Keratinocyte (primary cell): ENCODE measurements around the gene ASXL2.

ENCODE experiments used
- EZH2 ChIP-seq: IDR thresholded peaks from one replicate; pipeline ENCODE4 v1.6.1; 2012; ENCODE audit warnings: inconsistent platforms, mild to moderate bottlenecking, low read length, moderate library complexity
- TF ChIP-seq, protein P1 (sequence below), 3 experiments: IDR thresholded peaks in 1 of 3; conservative IDR thresholded peaks in 1 of 3; optimal IDR thresholded peaks in 1 of 3; 2 replicates in 2 of 3; 3 replicates in 1 of 3; pipeline versions ENCODE3 to v1.5.1; 2011; ENCODE audit warnings: low read length in 3 of 3, mild to moderate bottlenecking in 3 of 3, moderate library complexity in 2 of 3, control low read depth in 1 of 3, inconsistent platforms in 1 of 3; ENCODE audit not compliant: insufficient read depth in 2 of 3; ENCODE audit errors: extremely low read depth in 1 of 3

DNA sequence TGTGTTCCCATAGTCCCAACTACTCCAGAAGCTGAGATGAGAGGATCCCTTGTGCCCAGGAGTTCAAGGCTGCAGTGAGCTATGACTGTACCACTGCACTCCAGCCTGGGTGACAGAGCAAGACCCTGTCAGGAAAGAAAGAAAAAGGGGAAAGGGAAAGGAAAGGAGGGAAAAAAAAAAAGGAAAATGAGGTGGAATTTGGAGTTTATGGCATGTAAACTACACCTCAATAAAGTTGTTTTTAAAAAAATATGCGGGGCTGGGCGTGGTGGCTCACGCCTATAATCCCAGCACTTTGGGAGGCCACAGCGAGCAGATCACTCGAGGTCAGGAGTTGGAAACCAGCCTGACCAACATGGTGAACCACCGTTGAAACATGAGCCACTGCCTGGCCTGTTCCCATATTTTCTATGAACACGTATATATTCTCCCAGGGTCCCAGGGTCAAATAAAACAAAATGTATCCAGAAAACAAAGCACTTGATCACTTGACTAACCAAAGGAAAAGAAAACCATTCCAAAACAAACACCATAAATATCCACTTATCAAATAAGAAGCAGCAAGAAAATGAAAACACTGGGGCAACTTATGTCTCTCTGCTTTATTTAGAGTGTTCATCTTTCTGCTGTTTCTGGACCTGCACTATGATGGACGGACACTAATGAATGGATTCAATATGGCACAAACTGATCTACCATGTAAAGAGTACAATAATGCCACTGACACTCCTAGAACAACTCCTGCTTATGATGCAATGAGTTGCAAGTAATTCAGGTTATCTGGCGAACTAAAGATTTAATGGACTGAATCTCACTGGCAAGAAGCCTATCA lies 56.8 kb downstream of the ASXL2 start:
- no peak for TF ChIP-seq EZH2
- TF ChIP-seq, protein P1, sequence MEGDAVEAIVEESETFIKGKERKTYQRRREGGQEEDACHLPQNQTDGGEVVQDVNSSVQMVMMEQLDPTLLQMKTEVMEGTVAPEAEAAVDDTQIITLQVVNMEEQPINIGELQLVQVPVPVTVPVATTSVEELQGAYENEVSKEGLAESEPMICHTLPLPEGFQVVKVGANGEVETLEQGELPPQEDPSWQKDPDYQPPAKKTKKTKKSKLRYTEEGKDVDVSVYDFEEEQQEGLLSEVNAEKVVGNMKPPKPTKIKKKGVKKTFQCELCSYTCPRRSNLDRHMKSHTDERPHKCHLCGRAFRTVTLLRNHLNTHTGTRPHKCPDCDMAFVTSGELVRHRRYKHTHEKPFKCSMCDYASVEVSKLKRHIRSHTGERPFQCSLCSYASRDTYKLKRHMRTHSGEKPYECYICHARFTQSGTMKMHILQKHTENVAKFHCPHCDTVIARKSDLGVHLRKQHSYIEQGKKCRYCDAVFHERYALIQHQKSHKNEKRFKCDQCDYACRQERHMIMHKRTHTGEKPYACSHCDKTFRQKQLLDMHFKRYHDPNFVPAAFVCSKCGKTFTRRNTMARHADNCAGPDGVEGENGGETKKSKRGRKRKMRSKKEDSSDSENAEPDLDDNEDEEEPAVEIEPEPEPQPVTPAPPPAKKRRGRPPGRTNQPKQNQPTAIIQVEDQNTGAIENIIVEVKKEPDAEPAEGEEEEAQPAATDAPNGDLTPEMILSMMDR (optimal IDR thresholded peaks at IDR 0.05 in 1 of 3, IDR thresholded peaks at IDR 0.05 in 1 of 3, conservative IDR thresholded peaks at IDR 0.05 in 1 of 3; ENCODE audit: extremely low read depth in 1 of 3, insufficient read depth in 2 of 3, low read length in 3 of 3): no peak
